ENCODE measurements around the gene NCKAP5.

- TF ChIP-seq FOXM1 (IDR thresholded peaks at IDR 0.05; ENCODE audit: borderline replicate concordance, low read depth) (no peak), ZBTB7A (IDR thresholded peaks at IDR 0.05; ENCODE audit: low read depth) (no peak), EP300 (IDR thresholded peaks at IDR 0.05; ENCODE audit: borderline replicate concordance) (no peak), MAX (IDR thresholded peaks at IDR 0.05) (no peak), RAD21 (IDR thresholded peaks at IDR 0.05; ENCODE audit: low read depth) (no peak), TAF1 (IDR thresholded peaks at IDR 0.05; ENCODE audit: low read depth) (no peak), TEAD4 (IDR thresholded peaks at IDR 0.05) (no peak)
Observed at GRCh38 chr2:133475610-133476009, 92.7 kb downstream of the NCKAP5 start.
